ENCODE results near the gene LSM2. TPM values are rescaled to one million over a fixed set of nuclear protein-coding genes. Genes with fewer than 3 reads are reported as not detected.
"Not testable (repeated sequence)": the region's sequence is repeated elsewhere in the genome, so short reads cannot be mapped to it uniquely, and the experiment has no call there.

LSM2 gene
- polyA plus RNA-seq, 1 experiment = 34.2 TPM

- DNase-seq (ENCODE audit: low read depth, low spot score) = no peak
- no peaks in the 10 kb centered on the region for H3K9me3 ChIP-seq (ENCODE audit: control insufficient read depth, insufficient read depth, low read length)
- H3K27me3 ChIP-seq (ENCODE audit: control insufficient read depth, insufficient read depth, low read length) = no peaks in the 10 kb centered on the region
- ChIA-PET POLR2A (interaction anchor here (1.1 to 2.2 kb wide), 2 partner anchors 17 to 22 kb away, joined by 5 to 19 read pairs; partner anchors contain the start of gene VARS1), CTCF (interaction anchor here (1.2 to 1.8 kb wide), 2 partner anchors 22 to 43 kb away, joined by 3 to 6 read pairs; no protein-coding TSS in a partner anchor)
- H3K4me3 ChIP-seq (ENCODE audit: low read depth, low read length) = no peak overlapping the region
- no peak overlapping the region for H3K27ac ChIP-seq (ENCODE audit: low read depth, low read length)
- TF ChIP-seq CTCF (IDR thresholded peaks at IDR 0.05; ENCODE audit: low read depth, low read length) = no peak
Observed at GRCh38 chr6:31813465-31813849, 6.7 kb upstream of the LSM2 start.

GRCh38 chr6:31811645-31812044, 4.9 kb upstream of the LSM2 start:
- no peak for DNase-seq (ENCODE audit: low read depth, low spot score)
- TF ChIP-seq CTCF (IDR thresholded peaks at IDR 0.05; ENCODE audit: low read depth, low read length) = no peak
- H3K27me3 ChIP-seq (ENCODE audit: control insufficient read depth, insufficient read depth, low read length) = no peaks in the 10 kb centered on the region
- H3K4me3 ChIP-seq (ENCODE audit: low read depth, low read length) = no peak overlapping the region
- ChIA-PET CTCF (no interaction called here), POLR2A (no interaction called here)
- H3K27ac ChIP-seq (ENCODE audit: low read depth, low read length) = no peak overlapping the region
- H3K9me3 ChIP-seq (ENCODE audit: control insufficient read depth, insufficient read depth, low read length) = no peaks in the 10 kb centered on the region

GRCh38 chr6:31808599-31808998, 1.8 kb upstream of the LSM2 start:
- H3K4me3 ChIP-seq (ENCODE audit: low read depth, low read length); H3K27me3 ChIP-seq (ENCODE audit: control insufficient read depth, insufficient read depth, low read length); H3K27ac ChIP-seq (ENCODE audit: low read depth, low read length); H3K9me3 ChIP-seq (ENCODE audit: control insufficient read depth, insufficient read depth, low read length); DNase-seq (ENCODE audit: low read depth, low spot score): not testable (repeated sequence)
- POLR2A ChIA-PET = interaction anchor here (0.7 to 1.0 kb wide), 2 partner anchors 19 to 88 kb away, joined by 3 read pairs; partner anchors contain the start of gene HSPA1B
- CTCF ChIA-PET = interaction anchor here (0.7 to 0.8 kb wide), 2 partner anchors 13 to 56 kb away, joined by 3 to 6 read pairs; partner anchors contain the start of gene VARS1

- Histone ChIP-seq H3K27me3 (ENCODE audit: control insufficient read depth, insufficient read depth, low read length) (no peaks in the 10 kb centered on the region), H3K4me3 (ENCODE audit: low read depth, low read length) (peak overlapping the region; percentile 78), H3K27ac (ENCODE audit: low read depth, low read length) (peak overlapping the region; percentile 70), H3K9me3 (ENCODE audit: control insufficient read depth, insufficient read depth, low read length) (no peaks in the 10 kb centered on the region)
- DNase-seq (ENCODE audit: low read depth, low spot score) = no peak
- ChIA-PET POLR2A (interaction anchor here (0.9 to 2.6 kb wide), 10 partner anchors 9 to 104 kb away, joined by 3 to 40 read pairs (median 6); partner anchors contain the start of genes HSPA1A, HSPA1B, HSPA1L and NEU1), CTCF (interaction anchor here (0.6 to 2.5 kb wide), 9 partner anchors 9 to 139 kb away, joined by 3 to 25 read pairs (median 4); partner anchors contain the start of genes HSPA1A, HSPA1L, LY6G5C and VARS1)
- TF ChIP-seq CTCF (IDR thresholded peaks at IDR 0.05; ENCODE audit: low read depth, low read length) = no peak
Observed at GRCh38 chr6:31805939-31806469, 762 bp downstream of the LSM2 start.

GRCh38 chr6:31801031-31801927, 5.5 kb downstream of the LSM2 start:
- DNase-seq (ENCODE audit: low read depth, low spot score); H3K4me3 ChIP-seq (ENCODE audit: low read depth, low read length); H3K27ac ChIP-seq (ENCODE audit: low read depth, low read length); H3K27me3 ChIP-seq (ENCODE audit: control insufficient read depth, insufficient read depth, low read length); H3K9me3 ChIP-seq (ENCODE audit: control insufficient read depth, insufficient read depth, low read length): not testable (repeated sequence)
- ChIA-PET CTCF (interaction anchor here (2.1 kb wide), 1 partner anchor 10 kb away, joined by 10 read pairs; no protein-coding TSS in a partner anchor), POLR2A (interaction anchor here (0.7 to 0.9 kb wide), 2 partner anchors 14 to 1078 kb away, joined by 4 to 5 read pairs; partner anchors contain the start of genes HSPA1A and HSPA1L)
